Astrocyte of the spinal cord (primary cell): ENCODE measurements around the gene MBD3.

Source experiments
- DNase-seq: peaks from one replicate; pipeline ENCODE4 v3.0.0; 2011; ENCODE audit warnings: low read depth, low spot score
- H3K4me3 ChIP-seq: 2 replicates; pipeline ENCODE4 v1.5.1; 2011; ENCODE audit warnings: low read depth, mild to moderate bottlenecking, low read length, moderate library complexity
- in situ Hi-C: cut with HindIII; loops from 2 replicates; pipeline ENCODE4 v1.10.0; 2017; ENCODE audit warnings: low sequenced_read_pairs
- TF ChIP-seq, protein P1 (sequence below): IDR thresholded peaks from 2 replicates; pipeline ENCODE4 v1.5.1; 2012; ENCODE audit warnings: low read depth, mild to moderate bottlenecking, low read length, inconsistent platforms

The MBD3 gene

DNA sequence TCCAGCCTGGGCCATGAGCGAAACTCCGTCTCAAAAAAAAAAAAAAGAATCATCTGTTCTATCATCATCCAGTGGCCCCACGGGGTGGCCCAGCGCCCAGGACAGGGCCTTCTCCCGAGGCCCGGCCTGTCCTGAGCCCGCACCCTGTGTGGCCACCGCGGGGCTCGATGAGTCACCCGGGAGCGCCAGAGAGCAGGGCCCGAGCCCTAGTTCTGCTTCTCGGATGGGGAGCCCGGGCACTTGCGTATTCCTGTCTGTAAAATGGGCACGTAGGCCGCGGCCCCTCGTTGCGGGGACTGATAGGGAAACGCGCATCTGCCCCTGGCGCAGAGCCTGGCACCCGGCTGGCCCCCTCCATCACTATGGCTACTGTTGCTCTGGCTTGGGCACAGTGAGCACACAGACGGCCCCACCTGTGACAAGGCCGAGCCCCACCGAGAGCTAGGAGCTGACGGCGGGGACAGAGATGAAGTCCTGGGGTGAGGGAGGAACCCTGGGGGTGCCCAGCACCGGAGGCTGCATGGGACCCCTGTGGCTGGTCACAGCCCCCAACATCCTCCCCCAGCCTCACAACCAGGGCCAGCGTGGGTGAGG lies 33.8 kb upstream of the MBD3 start:
- in situ Hi-C loops = no loop called here
- DNase-seq = peak; percentile 8
- H3K4me3 ChIP-seq = no peak overlapping the region
- TF ChIP-seq, protein P1, sequence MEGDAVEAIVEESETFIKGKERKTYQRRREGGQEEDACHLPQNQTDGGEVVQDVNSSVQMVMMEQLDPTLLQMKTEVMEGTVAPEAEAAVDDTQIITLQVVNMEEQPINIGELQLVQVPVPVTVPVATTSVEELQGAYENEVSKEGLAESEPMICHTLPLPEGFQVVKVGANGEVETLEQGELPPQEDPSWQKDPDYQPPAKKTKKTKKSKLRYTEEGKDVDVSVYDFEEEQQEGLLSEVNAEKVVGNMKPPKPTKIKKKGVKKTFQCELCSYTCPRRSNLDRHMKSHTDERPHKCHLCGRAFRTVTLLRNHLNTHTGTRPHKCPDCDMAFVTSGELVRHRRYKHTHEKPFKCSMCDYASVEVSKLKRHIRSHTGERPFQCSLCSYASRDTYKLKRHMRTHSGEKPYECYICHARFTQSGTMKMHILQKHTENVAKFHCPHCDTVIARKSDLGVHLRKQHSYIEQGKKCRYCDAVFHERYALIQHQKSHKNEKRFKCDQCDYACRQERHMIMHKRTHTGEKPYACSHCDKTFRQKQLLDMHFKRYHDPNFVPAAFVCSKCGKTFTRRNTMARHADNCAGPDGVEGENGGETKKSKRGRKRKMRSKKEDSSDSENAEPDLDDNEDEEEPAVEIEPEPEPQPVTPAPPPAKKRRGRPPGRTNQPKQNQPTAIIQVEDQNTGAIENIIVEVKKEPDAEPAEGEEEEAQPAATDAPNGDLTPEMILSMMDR = no peak

DNA sequence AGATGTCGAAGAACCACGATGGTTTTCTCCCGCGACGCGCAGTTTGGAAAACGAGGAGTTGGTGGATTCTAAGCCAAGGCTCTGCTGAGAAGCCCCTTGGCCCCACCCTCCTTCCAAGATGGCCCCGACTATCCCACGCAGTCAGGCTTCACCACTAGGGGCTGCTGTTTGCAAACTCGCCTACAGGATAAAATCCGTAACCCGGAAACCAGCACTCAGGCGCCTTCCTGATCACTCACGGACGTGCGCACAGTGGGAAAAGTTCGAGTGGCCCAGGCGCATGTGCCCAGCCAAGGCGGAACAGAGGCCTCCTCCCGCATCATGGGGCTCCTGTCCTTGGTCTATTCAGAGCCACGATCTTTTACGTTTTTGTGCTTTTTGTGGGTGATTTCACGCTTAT lies 31.8 kb upstream of the MBD3 start:
- in situ Hi-C loops = no loop called here
- TF ChIP-seq, protein P1 = peak; percentile 89
- H3K4me3 ChIP-seq = no peak overlapping the region
- DNase-seq = peak; percentile 52

DNA sequence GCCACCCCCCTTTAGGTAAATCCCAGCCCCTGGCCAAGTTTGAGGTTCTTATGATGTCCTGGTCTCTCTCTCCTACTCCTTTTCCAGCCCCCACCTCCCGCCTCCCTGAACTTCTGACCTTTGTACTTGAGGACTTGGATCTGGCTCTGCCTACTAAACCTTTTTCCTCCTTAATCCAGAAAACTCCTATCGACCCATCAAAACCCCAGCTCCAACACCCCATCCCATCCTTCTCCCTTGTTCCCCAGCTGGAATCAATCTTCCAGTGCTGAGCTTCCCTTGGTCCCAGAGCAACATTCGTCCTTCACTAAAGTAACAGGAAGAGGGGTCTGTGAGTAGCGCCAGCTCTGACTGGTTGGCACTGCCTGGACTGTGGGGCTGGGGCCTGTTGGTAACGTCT lies 29.9 kb upstream of the MBD3 start:
- TF ChIP-seq, protein P1 = no peak
- in situ Hi-C loops = no loop called here
- no peak overlapping the region for H3K4me3 ChIP-seq

DNA sequence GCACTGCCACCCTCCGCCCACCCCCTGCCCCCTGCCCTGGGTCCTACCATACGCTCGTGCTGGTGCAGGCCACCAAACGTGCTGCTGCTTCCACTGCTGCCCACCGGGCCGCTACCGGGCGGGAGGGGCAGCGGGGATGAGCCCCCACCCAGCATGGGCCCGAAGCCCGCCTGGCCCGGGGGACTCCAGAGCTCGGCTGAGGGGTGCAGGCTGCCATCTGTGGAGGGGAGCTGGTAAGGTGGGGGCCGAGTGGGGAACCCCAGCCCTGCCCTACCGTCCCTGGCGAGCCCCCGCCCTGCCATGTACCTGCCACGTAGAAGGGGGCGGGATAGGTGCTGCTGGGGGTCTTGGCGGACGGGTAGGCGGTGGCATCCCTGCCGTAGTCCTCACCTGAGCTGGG lies 29.3 kb upstream of the MBD3 start:
- TF ChIP-seq, protein P1 = no peak
- DNase-seq = no peak
- H3K4me3 ChIP-seq = no peak overlapping the region
- in situ Hi-C loops = no loop called here

More for the DNA sequence above, 29.9 kb upstream of the MBD3 start:
- DNase-seq = no peak

DNA sequence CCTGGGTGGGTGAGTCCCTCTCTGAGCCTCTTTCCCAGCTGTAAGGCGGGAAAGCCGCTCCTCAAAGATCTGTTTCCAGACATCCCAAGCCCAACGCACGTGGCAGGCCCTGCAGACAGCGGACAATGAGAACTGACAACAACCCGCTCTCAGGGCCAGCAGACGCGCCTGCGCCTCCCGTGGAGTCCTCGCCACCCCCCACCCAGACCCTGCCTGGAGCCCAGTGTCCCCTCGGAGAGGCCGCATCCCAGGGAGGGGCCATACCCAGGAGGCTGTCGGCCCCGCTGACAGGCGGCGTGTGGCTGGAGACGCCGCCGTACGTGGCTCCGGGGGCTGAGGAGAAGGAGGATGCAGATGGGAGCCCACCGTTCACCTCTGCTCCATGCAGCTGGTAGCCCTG lies 28.9 kb upstream of the MBD3 start:
- no peak for DNase-seq
- TF ChIP-seq, protein P1 = no peak
- in situ Hi-C loops = no loop called here
- no peak overlapping the region for H3K4me3 ChIP-seq

DNA sequence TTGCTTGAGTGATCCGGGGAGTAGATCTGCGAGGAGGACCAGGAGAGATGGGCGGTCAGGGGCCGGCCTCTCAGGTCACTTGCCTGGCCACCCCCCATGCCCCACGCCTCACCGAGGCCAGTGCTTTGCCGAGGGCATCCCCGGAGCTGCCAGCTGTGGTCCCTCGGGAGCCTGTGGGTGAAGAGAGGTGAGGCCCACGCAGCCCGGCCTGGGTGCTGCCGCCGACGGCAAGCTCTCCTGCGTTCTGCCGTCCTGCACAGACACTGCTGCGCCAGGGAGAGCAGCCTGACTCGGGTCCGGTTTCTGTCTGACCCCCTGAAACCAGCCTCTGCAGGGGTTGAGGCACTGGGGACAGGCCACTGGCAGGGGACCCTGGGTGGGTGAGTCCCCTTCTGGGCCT lies 28.4 kb upstream of the MBD3 start:
- H3K4me3 ChIP-seq = no peak overlapping the region
- in situ Hi-C loops = no loop called here
- TF ChIP-seq, protein P1 = no peak
- no peak for DNase-seq

DNA sequence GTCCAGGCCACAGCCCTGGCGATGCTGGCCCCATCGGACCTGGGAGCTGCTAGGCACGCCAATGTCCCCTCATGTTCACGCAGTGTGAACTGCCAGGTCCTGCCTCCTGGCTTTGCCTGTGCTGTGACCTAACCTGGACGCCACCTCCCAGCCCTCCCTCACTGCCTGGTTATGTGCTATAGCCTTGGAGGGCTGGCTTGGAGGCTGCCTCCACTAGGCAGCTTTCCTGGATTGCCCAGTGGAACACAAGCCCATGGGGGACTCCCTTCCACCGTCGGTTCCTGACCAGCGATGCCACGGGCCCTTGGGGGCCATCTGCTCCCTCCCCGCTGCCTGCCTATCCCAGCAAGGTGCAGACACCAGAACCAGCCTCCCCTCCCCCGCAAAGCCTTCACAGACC lies 27.8 kb upstream of the MBD3 start:
- in situ Hi-C loops = no loop called here
- TF ChIP-seq, protein P1 = no peak
- H3K4me3 ChIP-seq = no peak overlapping the region
- no peak for DNase-seq
